Astrocyte (in vitro differentiated cells and primary cell): Measurements from ENCODE around the gene PPP1CB. TPM values are rescaled to one million over a fixed set of nuclear protein-coding genes. Genes with fewer than 3 reads are reported as not detected.

Source experiments
- DNase-seq: peaks from one replicate; pipeline ENCODE4 v3.0.0-alpha.2; 2010; ENCODE audit warnings: low read depth
- FAIRE-seq: peaks from 2 replicates; lab custom pipeline; 2011; peaks lifted over from hg19 to GRCh38; lab: Jason Lieb, UNC
- H2AFZ ChIP-seq: 2 replicates; pipeline ENCODE4 v1.6.0; 2012; ENCODE audit warnings: low read depth, low read length, inconsistent platforms
- H3K27ac ChIP-seq: 2 replicates; pipeline ENCODE4 v1.5.1; 2011; ENCODE audit warnings: low read depth, low read length, inconsistent platforms
- H3K27me3 ChIP-seq: 2 replicates; pipeline ENCODE4 v1.6.0; 2011; ENCODE audit warnings: low read length, inconsistent platforms; ENCODE audit not compliant: insufficient read depth
- H3K36me3 ChIP-seq: 2 replicates; pipeline ENCODE4 v1.5.1; 2011; ENCODE audit warnings: low read length, inconsistent platforms; ENCODE audit not compliant: insufficient read depth
- H3K4me1 ChIP-seq: 2 replicates; pipeline ENCODE4 v1.5.1; 2011; ENCODE audit warnings: low read length, inconsistent platforms; ENCODE audit not compliant: insufficient read depth
- H3K4me2 ChIP-seq: 2 replicates; pipeline ENCODE4 v1.6.0; 2012; ENCODE audit warnings: low read length, inconsistent platforms
- H3K4me3 ChIP-seq: 2 replicates; pipeline ENCODE4 v1.5.1; 2011; ENCODE audit warnings: low read depth, mild to moderate bottlenecking, low read length, inconsistent platforms; ENCODE audit not compliant: insufficient read depth
- H3K79me2 ChIP-seq: 2 replicates; pipeline ENCODE4 v1.6.0; 2012; ENCODE audit warnings: mild to moderate bottlenecking, low read length, inconsistent platforms; ENCODE audit not compliant: insufficient read depth
- H3K9ac ChIP-seq: 2 replicates; pipeline ENCODE4 v1.6.0; 2012; ENCODE audit warnings: mild to moderate bottlenecking, low read length, inconsistent platforms
- H3K9me3 ChIP-seq: 2 replicates; pipeline ENCODE4 v1.5.1; 2012; ENCODE audit warnings: low read depth, mild to moderate bottlenecking, low read length, inconsistent platforms; ENCODE audit not compliant: insufficient read depth
- H4K20me1 ChIP-seq: 2 replicates; pipeline ENCODE4 v1.6.0; 2012; ENCODE audit warnings: low read length, inconsistent platforms; ENCODE audit not compliant: insufficient read depth
- H3K27ac Mint-ChIP-seq: one replicate; pipeline ENCODE4 v1.8.0; 2021; ENCODE audit warnings: mild to moderate bottlenecking, mixed read lengths; ENCODE audit not compliant: unreplicated experiment
- H3K27me3 Mint-ChIP-seq: one replicate; pipeline ENCODE4 v1.8.0; 2021; ENCODE audit warnings: low read depth, mixed read lengths; ENCODE audit not compliant: unreplicated experiment
- H3K36me3 Mint-ChIP-seq: one replicate; pipeline ENCODE4 v1.8.0; 2021; ENCODE audit warnings: low read depth, mixed read lengths; ENCODE audit not compliant: unreplicated experiment
- H3K4me1 Mint-ChIP-seq: one replicate; pipeline ENCODE4 v1.8.0; 2021; ENCODE audit warnings: low read depth, mixed read lengths; ENCODE audit not compliant: unreplicated experiment
- H3K4me3 Mint-ChIP-seq: one replicate; pipeline ENCODE4 v1.8.0; 2021; ENCODE audit warnings: mild to moderate bottlenecking, moderate library complexity, mixed read lengths; ENCODE audit not compliant: unreplicated experiment
- H3K9me3 Mint-ChIP-seq: one replicate; pipeline ENCODE4 v1.8.0; 2021; ENCODE audit warnings: mild to moderate bottlenecking, mixed read lengths; ENCODE audit not compliant: unreplicated experiment
- CTCF ChIP-seq: IDR thresholded peaks from 2 replicates; pipeline ENCODE4 v1.5.1; 2011; ENCODE audit warnings: low read depth, mild to moderate bottlenecking, inconsistent platforms, low read length, moderate library complexity; ENCODE audit not compliant: insufficient read depth
- EZH2 ChIP-seq: IDR thresholded peaks from 2 replicates; pipeline ENCODE4 v1.6.1; 2012; ENCODE audit warnings: mild to moderate bottlenecking, low read length, inconsistent platforms; ENCODE audit not compliant: insufficient read depth
- total RNA-seq: library from RNA; stranded (reverse); gene quantifications from 2 replicates; pipeline ENCODE4 v1.2.1, GENCODE V29; 2021

PPP1CB gene
- total RNA-seq, 1 donor from 2014 or later, result 250 TPM

DNA sequence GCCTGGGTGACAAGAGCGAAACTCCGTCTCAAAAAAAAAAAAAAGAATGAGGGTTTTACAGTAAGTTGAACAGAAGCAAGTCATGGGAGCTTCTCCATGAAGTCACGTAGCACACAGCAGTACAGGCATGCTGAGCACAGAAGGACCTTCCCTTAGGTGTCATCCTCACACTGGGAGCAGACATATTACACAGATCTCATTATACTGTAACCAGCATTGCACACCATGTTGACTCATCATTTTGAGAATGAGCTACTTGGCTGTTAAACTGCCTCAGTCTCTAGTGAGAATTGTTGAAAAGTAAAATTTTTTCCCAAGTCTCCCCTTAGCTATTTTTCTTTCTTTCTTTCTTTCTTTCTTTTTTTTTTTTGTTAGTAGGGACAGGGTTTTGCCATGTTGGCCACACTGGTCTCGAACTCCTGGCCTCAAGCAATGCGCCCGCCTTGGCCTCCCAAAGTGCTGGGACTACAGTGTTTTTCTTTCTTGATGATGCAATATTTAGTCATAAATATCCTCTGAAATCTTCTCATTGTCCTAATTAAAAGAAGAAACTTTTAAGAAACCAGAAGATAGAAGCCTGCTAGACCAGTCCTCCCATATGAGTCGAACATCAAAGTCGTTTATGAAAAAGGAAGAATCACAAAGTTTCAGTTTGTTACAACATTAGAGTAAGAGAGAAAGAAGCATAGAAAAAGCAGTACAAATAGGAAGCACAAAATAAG, 37.9 kb upstream of the PPP1CB start:
- H3K27ac Mint-ChIP-seq, result peak overlapping the region; percentile 90
- no peak overlapping the region for H3K4me2 ChIP-seq
- no peaks in the 10 kb centered on the region for H3K27me3 Mint-ChIP-seq
- no peaks in the 10 kb centered on the region for H3K36me3 ChIP-seq
- H3K27ac ChIP-seq, result no peak overlapping the region
- H3K36me3 Mint-ChIP-seq, result no peaks in the 10 kb centered on the region
- peaks cover 16% of the 10 kb centered on the region for H3K4me1 Mint-ChIP-seq
- DNase-seq (peak; percentile 63), FAIRE-seq (no peak)
- no peaks in the 10 kb centered on the region for H3K27me3 ChIP-seq
- H3K9ac ChIP-seq, result no peak overlapping the region
- peaks cover 2% of the 10 kb centered on the region for H3K9me3 Mint-ChIP-seq
- H3K4me1 ChIP-seq, result peaks cover 17% of the 10 kb centered on the region
- no peak overlapping the region for H2AFZ ChIP-seq
- no peaks in the 10 kb centered on the region for H4K20me1 ChIP-seq
- H3K4me3 ChIP-seq, result no peak overlapping the region
- no peak overlapping the region for H3K4me3 Mint-ChIP-seq
- no peak for TF ChIP-seq CTCF
- TF ChIP-seq EZH2, result no peak
- no peaks in the 10 kb centered on the region for H3K9me3 ChIP-seq
- no peaks in the 10 kb centered on the region for H3K79me2 ChIP-seq

- DNase-seq (peak; percentile 91), FAIRE-seq (peak; percentile 92)
- Histone ChIP-seq H3K27me3 (no peaks in the 10 kb centered on the region), H3K9me3 (no peaks in the 10 kb centered on the region), H3K9ac (peak overlapping the region; percentile 37), H2AFZ (peak overlapping the region; percentile 11), H3K4me3 (no peak overlapping the region), H3K27ac (peak overlapping the region; percentile 55), H3K79me2 (no peaks in the 10 kb centered on the region), H3K36me3 (no peaks in the 10 kb centered on the region), H4K20me1 (no peaks in the 10 kb centered on the region), H3K4me1 (peaks cover 17% of the 10 kb centered on the region), H3K4me2 (peak overlapping the region; percentile 66)
- peaks cover 14% of the 10 kb centered on the region for H3K4me1 Mint-ChIP-seq
- H3K27me3 Mint-ChIP-seq, result no peaks in the 10 kb centered on the region
- peak overlapping the region; percentile 83 for H3K27ac Mint-ChIP-seq
- peaks cover 2% of the 10 kb centered on the region for H3K9me3 Mint-ChIP-seq
- H3K36me3 Mint-ChIP-seq, result no peaks in the 10 kb centered on the region
- TF ChIP-seq EZH2 (no peak), CTCF (no peak)
- no peak overlapping the region for H3K4me3 Mint-ChIP-seq
These were observed 35.3 kb upstream of the PPP1CB start for GRCh38 chr2:28716265-28716865.

DNA sequence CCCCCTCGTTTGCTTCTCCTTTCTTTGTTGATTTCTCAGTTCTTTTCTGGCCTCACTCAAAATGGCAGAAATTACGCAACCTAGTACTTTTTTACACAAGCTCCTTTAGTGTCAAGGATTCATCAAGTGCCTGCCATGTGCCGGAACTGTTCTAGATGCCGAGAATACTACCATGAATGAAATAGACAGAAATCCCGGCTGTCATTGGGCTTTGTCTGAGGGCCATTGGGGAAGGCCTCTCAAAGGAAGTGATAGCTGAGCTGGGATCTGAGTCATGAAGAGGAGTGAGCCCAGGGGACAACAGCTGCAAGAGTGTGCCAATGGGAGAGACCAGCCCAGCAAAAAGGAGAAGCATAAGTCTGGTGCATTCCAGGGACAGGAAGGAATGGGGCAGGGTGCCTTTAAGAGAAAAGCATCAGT, 34.3 kb upstream of the PPP1CB start:
- DNase-seq (peak; percentile 65), FAIRE-seq (no peak)
- no peaks in the 10 kb centered on the region for H3K36me3 ChIP-seq
- no peak overlapping the region for H3K4me3 ChIP-seq
- no peak overlapping the region for H3K4me3 Mint-ChIP-seq
- H3K79me2 ChIP-seq, result no peaks in the 10 kb centered on the region
- H3K27me3 Mint-ChIP-seq, result no peaks in the 10 kb centered on the region
- H3K9me3 ChIP-seq, result no peaks in the 10 kb centered on the region
- peak overlapping the region; percentile 69 for H2AFZ ChIP-seq
- TF ChIP-seq CTCF (no peak), EZH2 (no peak)
- H3K9me3 Mint-ChIP-seq, result peaks cover 2% of the 10 kb centered on the region
- peak overlapping the region; percentile 27 for H3K9ac ChIP-seq
- H4K20me1 ChIP-seq, result no peaks in the 10 kb centered on the region
- H3K27ac ChIP-seq, result peak overlapping the region; percentile 55
- peak overlapping the region; percentile 83 for H3K27ac Mint-ChIP-seq
- H3K36me3 Mint-ChIP-seq, result no peaks in the 10 kb centered on the region
- peak overlapping the region; percentile 66 for H3K4me2 ChIP-seq
- H3K4me1 ChIP-seq, result peaks cover 17% of the 10 kb centered on the region
- peaks cover 14% of the 10 kb centered on the region for H3K4me1 Mint-ChIP-seq
- no peaks in the 10 kb centered on the region for H3K27me3 ChIP-seq
